Mammary epithelial cell (primary cell): Measurements from ENCODE around the gene KCNJ18.
"Not testable (repeated sequence)": the region's sequence is repeated elsewhere in the genome, so short reads cannot be mapped to it uniquely, and the experiment has no call there.

ENCODE experiments used
- CTCF ChIP-seq, 2 donors: IDR thresholded peaks in 1 of 2; conservative IDR thresholded peaks in 1 of 2; 2 replicates each; pipeline ENCODE4 v1.5.1; 2011 to 2012; ENCODE audit warnings: inconsistent platforms in 2 of 2, low read length in 2 of 2, mild to moderate bottlenecking in 2 of 2, control low read depth in 1 of 2, low read depth in 1 of 2; ENCODE audit not compliant: insufficient read depth in 1 of 2; ENCODE audit errors: extremely low read depth in 1 of 2
- EZH2 ChIP-seq: IDR thresholded peaks from 2 replicates; pipeline ENCODE4 v1.6.1; 2012; ENCODE audit warnings: low read length, inconsistent platforms, borderline replicate concordance

- TF ChIP-seq CTCF (conservative IDR thresholded peaks at IDR 0.05 in 1 of 2, IDR thresholded peaks at IDR 0.05 in 1 of 2; ENCODE audit: extremely low read depth in 1 of 2, insufficient read depth in 1 of 2, low read depth in 1 of 2, low read length in 2 of 2); EZH2: not testable (repeated sequence)
These were observed 29.9 kb downstream of the KCNJ18 start for GRCh38 chr17:21722268-21722667.
